Lung (tissue), 12 donors: ENCODE measurements around the gene TAAR2. TPM values are rescaled to one million over a fixed set of nuclear protein-coding genes. Genes with fewer than 3 reads are reported as not detected.

Experiments used
- ATAC-seq: fragments of 200-7000 bp; cut with Tn5 transposase; one replicate; pipeline ENCODE4 v1.9.1; 2020; ENCODE audit warnings: moderate number of reproducible peaks; ENCODE audit not compliant: insufficient read depth, low FRiP score
- DNase-seq, 3 donors: peaks; one replicate each; pipeline ENCODE4 v3.0.0-alpha.2; 2013 to 2017
- H3K27ac ChIP-seq, 2 donors: one replicate each; pipeline ENCODE4 v1.5.1; 2013; ENCODE audit warnings: mild to moderate bottlenecking in 2 of 2, moderate library complexity in 2 of 2, control low read depth in 1 of 2, inconsistent platforms in 1 of 2, low read depth in 1 of 2, low read length in 1 of 2
- H3K27me3 ChIP-seq, 3 donors: one replicate each; pipeline ENCODE4 v1.5.1; 2013; ENCODE audit warnings: low read length in 2 of 3; ENCODE audit not compliant: control insufficient read depth in 3 of 3, insufficient read depth in 3 of 3
- H3K36me3 ChIP-seq, 4 donors: one replicate each; pipeline ENCODE4 v1.5.1; 2013; ENCODE audit warnings: low read length in 4 of 4, mild to moderate bottlenecking in 1 of 4, moderate library complexity in 1 of 4; ENCODE audit not compliant: control insufficient read depth in 4 of 4, insufficient read depth in 4 of 4
- H3K4me1 ChIP-seq, 5 donors: one replicate each; pipeline ENCODE4 v1.5.1; 2013; ENCODE audit warnings: low read length in 5 of 5, mild to moderate bottlenecking in 2 of 5, moderate library complexity in 1 of 5; ENCODE audit not compliant: control insufficient read depth in 5 of 5, insufficient read depth in 5 of 5
- H3K4me3 ChIP-seq: one replicate; pipeline ENCODE4 v1.5.1; 2013; ENCODE audit warnings: mild to moderate bottlenecking, control low read depth, moderate library complexity
- H3K9ac ChIP-seq, 2 donors: one replicate each; pipeline ENCODE4 v1.5.1; 2013; ENCODE audit warnings: low read length in 2 of 2, control low read depth in 1 of 2; ENCODE audit not compliant: insufficient read depth in 1 of 2
- H3K9me3 ChIP-seq, 4 donors: one replicate each; pipeline ENCODE4 v1.5.1; 2013; ENCODE audit warnings: low read length in 3 of 4, mild to moderate bottlenecking in 1 of 4, moderate library complexity in 1 of 4; ENCODE audit not compliant: control insufficient read depth in 4 of 4, insufficient read depth in 3 of 4
- CTCF ChIP-seq: IDR thresholded peaks from 2 replicates; pipeline ENCODE4 v1.5.1; 2012; ENCODE audit warnings: mild to moderate bottlenecking; ENCODE audit errors: control extremely low read depth, extremely low read depth
- WGBS, 2 donors: extraction: QIAGEN DNeasy Blood & Tissue Kit; methylation state at CpG; one replicate each; pipeline ENCODE4 v1.1.7; 2013; 5-methylcytosine and 5-hydroxymethylcytosine counted together
- polyA plus RNA-seq, 2 donors: library from polyadenylated mRNA; stranded (reverse); fragments of 200-250 nt; gene quantifications; one replicate each; pipeline ENCODE4 v1.2.1, GENCODE V29; 2013
- total RNA-seq, 2 donors: library from RNA; depleted of rRNA in 1 of 2; stranded (reverse); fragments of >200 nt in 1 of 2; gene quantifications; one replicate each; pipeline ENCODE4 v1.2.1, GENCODE V29; 2014 to 2021
- donor health status: control.
- donor health status: control.
- donor health status: Bipolar disorder and iron deficiency.
- donor health status: healthy.
- donor health status: DM: yes; HTN: yes; CAD: no.

TAAR2 gene
- total and polyA plus RNA-seq, 4 donors = not detected

GRCh38 chr6:132616677-132617076, 7.4 kb downstream of the TAAR2 start:
- Histone ChIP-seq H3K9me3 (no peaks in the 10 kb centered on the region), H3K27me3 (no peaks in the 10 kb centered on the region), H3K9ac (no peak overlapping the region), H3K36me3 (no peaks in the 10 kb centered on the region), H3K27ac (no peak overlapping the region), H3K4me3 (no peak overlapping the region), H3K4me1 (no peaks in the 10 kb centered on the region)
- no peak for TF ChIP-seq CTCF
- WGBS, 2 donors = 41% methylated on average over 1 of the region's 1 CpG
- ATAC-seq (no peak), DNase-seq (no peak)

DNA sequence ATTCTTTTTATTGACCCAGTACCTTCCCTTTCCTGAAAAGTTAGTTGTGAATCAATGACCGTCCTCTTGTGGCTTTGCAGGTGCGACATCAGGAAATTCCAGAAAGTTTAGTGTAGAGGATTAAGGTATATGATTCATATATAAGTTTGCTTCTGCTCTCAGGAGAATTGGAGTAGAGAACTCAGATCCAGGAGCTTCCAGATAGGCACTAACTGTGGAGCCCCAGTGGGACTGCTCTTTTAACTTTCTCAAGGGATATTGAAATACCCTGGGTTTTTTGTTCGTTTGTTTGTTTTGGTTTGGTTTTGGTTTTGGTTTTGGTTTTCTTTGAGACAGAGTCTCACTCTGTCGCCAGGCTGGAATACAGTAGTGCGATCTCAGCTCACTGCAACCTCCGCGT, 9.5 kb downstream of the TAAR2 start:
- H3K4me3 ChIP-seq = no peak overlapping the region
- DNase-seq = no peak
- H3K9me3 ChIP-seq = no peaks in the 10 kb centered on the region
- ATAC-seq = no peak
- H3K27ac ChIP-seq = no peak overlapping the region
- H3K36me3 ChIP-seq = no peaks in the 10 kb centered on the region
- WGBS, 2 donors = 84 to 89% methylated on average over 6 to 7 of the region's 7 CpGs
- no peaks in the 10 kb centered on the region for H3K27me3 ChIP-seq
- H3K4me1 ChIP-seq = no peaks in the 10 kb centered on the region
- TF ChIP-seq CTCF = no peak
- H3K9ac ChIP-seq = no peak overlapping the region

DNA sequence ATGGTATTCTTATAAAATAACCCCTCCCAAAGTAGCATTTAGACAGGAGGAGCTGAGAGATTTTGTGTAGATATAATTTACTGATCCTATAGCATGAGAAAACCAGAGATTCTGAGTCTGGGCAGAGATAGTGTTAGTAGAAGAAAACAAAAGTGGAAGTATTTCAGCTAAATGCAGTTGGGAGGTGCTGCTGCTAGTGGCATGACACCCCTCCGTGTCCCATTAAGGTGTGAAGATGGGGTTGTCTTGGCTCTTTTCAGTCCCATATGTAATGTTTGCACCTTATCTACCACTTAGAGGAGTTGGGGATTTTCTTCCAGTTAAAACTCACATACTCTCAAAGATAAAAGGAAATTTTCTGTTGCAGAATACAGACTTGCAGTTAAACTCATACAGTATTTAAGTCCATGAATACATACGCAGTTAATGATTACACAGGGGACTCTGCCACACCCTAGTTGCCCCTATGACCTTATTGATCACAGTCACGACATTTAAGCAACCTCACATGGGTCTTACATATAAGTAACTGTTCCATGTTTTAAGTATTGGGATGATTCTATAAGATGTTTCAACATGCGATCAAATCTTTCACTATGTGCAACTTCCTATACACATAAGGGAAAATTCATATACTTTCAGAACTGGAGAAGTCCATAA, 11.5 kb downstream of the TAAR2 start:
- Histone ChIP-seq H3K27ac (no peak overlapping the region), H3K36me3 (no peaks in the 10 kb centered on the region), H3K9ac (no peak overlapping the region), H3K27me3 (no peaks in the 10 kb centered on the region), H3K9me3 (no peaks in the 10 kb centered on the region), H3K4me3 (no peak overlapping the region), H3K4me1 (no peaks in the 10 kb centered on the region)
- no peak for TF ChIP-seq CTCF
- 60% methylated on average over 4 of the region's 4 CpGs for WGBS, 2 donors
- DNase-seq (no peak), ATAC-seq (no peak)

GRCh38 chr6:132611616-132612015, 12.5 kb downstream of the TAAR2 start:
- no peak overlapping the region for H3K27ac ChIP-seq
- 95% methylated on average over 2 of the region's 2 CpGs for WGBS, 2 donors

More at GRCh38 chr6:132611616-132612015, 12.5 kb downstream of the TAAR2 start:
- H3K27me3 ChIP-seq = no peaks in the 10 kb centered on the region
- no peaks in the 10 kb centered on the region for H3K36me3 ChIP-seq
- no peaks in the 10 kb centered on the region for H3K4me1 ChIP-seq
- no peak for ATAC-seq
- no peak for DNase-seq
- H3K4me3 ChIP-seq = no peak overlapping the region
- H3K9me3 ChIP-seq = no peaks in the 10 kb centered on the region
- TF ChIP-seq CTCF = no peak
- H3K9ac ChIP-seq = no peak overlapping the region
